HAP-1 (cell line): Measurements from ENCODE around the gene ADAT3.

Source experiments
- DNase-seq, 2 experiments: peaks; one replicate each; pipeline ENCODE4 v3.0.0-alpha.2; 2016 to 2020; ENCODE audit warnings: low spot score in 2 of 2
- H3K27me3 ChIP-seq: fragments of 250-450 bp; sonication (Bioruptor Pico); 2 replicates; pipeline ENCODE4 v1.5.1; 2020; ENCODE audit warnings: low read depth, mild to moderate bottlenecking, moderate library complexity
- H3K36me3 ChIP-seq: fragments of 250-450 bp; sonication (Bioruptor Pico); replicated peaks from 2 replicates; pipeline ENCODE4 v1.5.1; 2020; ENCODE audit warnings: mild to moderate bottlenecking
- H3K4me1 ChIP-seq: fragments of 250-450 bp; sonication (Bioruptor Pico); 2 replicates; pipeline ENCODE4 v1.5.1; 2020; ENCODE audit warnings: mild to moderate bottlenecking
- H3K4me3 ChIP-seq: fragments of 250-450 bp; sonication (Bioruptor Pico); 2 replicates; pipeline ENCODE4 v1.5.1; 2020; ENCODE audit warnings: mild to moderate bottlenecking, moderate library complexity
- H3K9me3 ChIP-seq: fragments of 250-450 bp; sonication (Bioruptor Pico); 2 replicates; pipeline ENCODE4 v1.5.1; 2020; ENCODE audit warnings: mild to moderate bottlenecking, moderate library complexity
- in situ Hi-C: fragments of 300-500 bp; cut with MboI; formaldehyde crosslinking; loops from 3 replicates; pipeline ENCODE4 v1.14.3; 2020; ENCODE audit warnings: low sequenced_read_pairs, inconsistent platforms, mixed read lengths

The ADAT3 gene

GRCh38 chr19:1949304-1950101 is 44.3 kb downstream of the ADAT3 start:
- H3K4me1 ChIP-seq = no peaks in the 10 kb centered on the region
- no peak overlapping the region for H3K4me3 ChIP-seq
- H3K36me3 ChIP-seq = peaks cover 6% of the 10 kb centered on the region
- H3K9me3 ChIP-seq = no peaks in the 10 kb centered on the region
- no peaks in the 10 kb centered on the region for H3K27me3 ChIP-seq
- DNase-seq = no peak
- in situ Hi-C loops = no loop called here

- H3K36me3 ChIP-seq = peaks cover 6% of the 10 kb centered on the region
- H3K27me3 ChIP-seq = no peaks in the 10 kb centered on the region
- H3K4me3 ChIP-seq = no peak overlapping the region
- H3K4me1 ChIP-seq = no peaks in the 10 kb centered on the region
- H3K9me3 ChIP-seq = no peaks in the 10 kb centered on the region
- in situ Hi-C loops = no loop called here
- no peak for DNase-seq
These were observed 45.4 kb downstream of the ADAT3 start for GRCh38 chr19:1950640-1951039.

GRCh38 chr19:1952635-1953034 is 47.4 kb downstream of the ADAT3 start:
- H3K4me1 ChIP-seq = no peaks in the 10 kb centered on the region
- in situ Hi-C loops = no loop called here

DNA sequence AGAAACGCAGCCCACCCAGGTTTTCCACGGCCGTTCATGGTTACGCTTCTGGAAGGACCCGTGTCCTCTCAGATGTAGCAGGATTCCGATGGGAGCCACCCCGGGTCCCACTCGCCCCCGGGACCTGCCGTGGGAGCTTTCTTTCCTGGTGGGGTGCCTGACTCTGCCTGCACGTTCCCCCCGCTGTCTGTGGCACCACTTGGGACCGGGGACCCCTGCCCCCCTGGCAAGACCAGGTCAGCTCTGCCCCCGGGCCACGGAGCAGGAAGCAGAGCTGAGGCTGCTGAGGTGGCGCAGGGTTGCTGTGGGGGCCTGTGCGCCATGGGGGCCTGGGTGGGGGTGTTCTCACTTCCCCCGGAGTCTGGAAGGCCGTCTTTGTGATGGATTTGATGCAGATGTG is 47.8 kb downstream of the ADAT3 start:
- Histone ChIP-seq H3K36me3 (peaks cover 6% of the 10 kb centered on the region), H3K9me3 (no peaks in the 10 kb centered on the region), H3K4me3 (no peak overlapping the region), H3K27me3 (no peaks in the 10 kb centered on the region), H3K4me1 (no peaks in the 10 kb centered on the region)
- in situ Hi-C loops = no loop called here
- DNase-seq = no peak

More at GRCh38 chr19:1952635-1953034, 47.4 kb downstream of the ADAT3 start:
- Histone ChIP-seq H3K36me3 (peaks cover 6% of the 10 kb centered on the region), H3K4me3 (no peak overlapping the region), H3K27me3 (no peaks in the 10 kb centered on the region), H3K9me3 (no peaks in the 10 kb centered on the region)
- DNase-seq = no peak

DNA sequence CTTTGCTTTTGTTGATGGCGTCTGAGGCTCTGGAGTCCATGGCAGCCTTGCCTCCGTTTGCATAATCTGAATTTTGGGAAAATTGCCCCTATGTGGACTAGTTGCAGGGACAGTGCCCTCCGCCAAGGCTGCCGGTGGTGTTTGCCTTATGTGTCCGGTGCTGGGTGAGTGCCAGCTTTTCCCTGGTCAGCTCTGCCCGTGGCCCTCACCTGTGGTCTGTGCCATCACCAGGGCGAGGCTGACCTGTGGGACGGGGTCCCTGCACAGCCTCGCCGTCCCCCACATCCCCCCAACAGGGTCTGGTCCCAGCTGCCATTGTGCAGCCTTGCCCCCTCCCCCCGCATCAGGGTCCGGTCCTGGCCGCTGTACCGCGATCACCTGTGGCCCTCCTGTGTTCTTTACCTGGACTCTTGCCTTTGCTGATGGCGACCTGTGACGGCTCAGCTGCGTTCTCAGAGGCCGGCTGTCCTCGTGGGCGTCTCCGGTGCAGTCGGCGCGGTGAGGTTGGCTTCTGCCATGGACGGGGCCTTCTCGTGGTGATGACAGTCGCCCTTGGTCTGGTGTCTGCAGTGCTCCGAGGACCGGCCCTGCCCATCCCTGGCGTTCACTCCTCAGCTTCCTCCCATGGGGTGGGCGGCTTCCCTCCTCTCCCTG is 48.4 kb downstream of the ADAT3 start:
- Histone ChIP-seq H3K9me3 (no peaks in the 10 kb centered on the region), H3K4me1 (no peaks in the 10 kb centered on the region), H3K27me3 (no peaks in the 10 kb centered on the region), H3K4me3 (no peak overlapping the region), H3K36me3 (peaks cover 6% of the 10 kb centered on the region)
- in situ Hi-C loops = no loop called here
- no peak for DNase-seq

DNA sequence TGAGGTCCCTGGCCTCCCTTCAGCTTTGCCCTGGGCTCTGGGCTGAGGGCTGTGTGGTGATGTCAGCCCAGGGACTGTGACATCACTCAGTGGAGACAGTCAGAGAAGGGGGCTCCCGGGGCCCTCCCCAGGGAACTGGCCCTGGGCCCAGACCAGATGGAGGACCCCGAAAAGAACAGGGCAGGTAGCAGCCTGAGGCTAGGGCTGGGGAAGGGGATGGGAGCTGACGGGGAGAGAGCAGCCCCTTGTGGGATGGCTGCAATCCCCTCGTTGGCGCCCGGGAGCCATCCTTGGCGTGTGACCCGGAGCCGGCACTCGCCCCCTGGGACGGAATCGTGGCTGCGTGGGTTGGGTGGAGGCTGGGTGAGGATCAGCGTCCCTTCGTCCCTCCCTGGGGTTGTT is 49.3 kb downstream of the ADAT3 start:
- Histone ChIP-seq H3K9me3 (no peaks in the 10 kb centered on the region), H3K4me3 (no peak overlapping the region), H3K36me3 (peaks cover 3% of the 10 kb centered on the region), H3K4me1 (no peaks in the 10 kb centered on the region), H3K27me3 (no peaks in the 10 kb centered on the region)
- DNase-seq = no peak
- in situ Hi-C loops = no loop called here

DNA sequence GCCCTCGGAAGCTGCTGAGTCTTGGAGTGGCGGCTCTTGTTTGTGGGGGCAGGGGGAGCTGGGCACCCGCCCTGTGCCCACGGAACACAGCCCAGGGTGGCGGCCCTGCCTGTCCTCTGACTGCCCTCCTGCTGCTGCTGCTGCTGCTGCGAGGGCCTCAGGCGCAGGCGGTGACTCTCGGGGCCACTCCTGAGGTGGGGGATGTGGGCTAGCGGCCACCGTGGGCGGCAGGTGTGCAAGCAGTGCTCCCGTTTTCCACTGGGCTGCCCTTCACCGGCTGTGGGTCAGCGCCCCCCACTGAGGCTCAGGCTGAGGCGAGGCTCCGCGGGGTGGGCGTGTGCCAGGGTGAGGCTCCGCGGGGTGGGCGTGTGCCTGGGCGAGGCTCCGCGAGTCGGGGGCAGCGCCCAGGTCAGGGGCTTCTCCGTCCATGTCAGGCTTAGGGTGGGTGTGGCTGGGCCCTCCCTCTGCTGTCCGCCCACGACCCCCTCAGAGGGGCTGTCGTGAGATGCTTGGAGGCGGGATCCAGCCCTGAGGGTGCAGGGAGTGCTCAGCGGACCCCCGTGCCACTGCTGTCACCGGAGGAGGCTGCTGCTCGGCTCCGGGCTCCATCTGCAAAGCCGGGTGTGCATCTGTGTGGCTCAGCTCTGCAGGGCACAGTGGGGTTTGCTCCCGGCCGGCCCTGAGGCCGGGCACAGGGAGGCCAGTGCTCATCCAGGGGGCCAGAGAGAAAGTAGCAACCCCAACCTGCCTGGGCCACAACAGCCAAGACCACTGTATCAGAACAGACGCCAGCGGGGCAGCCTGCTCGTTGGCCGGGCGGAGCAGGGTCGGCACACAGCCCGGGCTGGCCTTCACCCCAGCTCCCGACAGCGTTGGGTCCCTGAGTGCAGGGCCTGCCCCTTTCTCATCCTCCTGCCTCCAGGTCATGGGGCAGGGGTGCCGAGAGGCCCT is 50.2 kb downstream of the ADAT3 start:
- no peak for DNase-seq
- Histone ChIP-seq H3K27me3 (no peaks in the 10 kb centered on the region), H3K36me3 (no peaks in the 10 kb centered on the region; the same call in 1 of the 2 replicates), H3K9me3 (no peaks in the 10 kb centered on the region), H3K4me3 (no peak overlapping the region), H3K4me1 (no peaks in the 10 kb centered on the region)
- in situ Hi-C loops = no loop called here

GRCh38 chr19:1956122-1956494 is 50.9 kb downstream of the ADAT3 start:
- in situ Hi-C loops = no loop called here
- H3K4me3 ChIP-seq = no peak overlapping the region
- no peaks in the 10 kb centered on the region for H3K4me1 ChIP-seq
- no peaks in the 10 kb centered on the region for H3K9me3 ChIP-seq
- no peaks in the 10 kb centered on the region for H3K27me3 ChIP-seq
- no peaks in the 10 kb centered on the region; the same call in 1 of the 2 replicates for H3K36me3 ChIP-seq
- DNase-seq = no peak

DNA sequence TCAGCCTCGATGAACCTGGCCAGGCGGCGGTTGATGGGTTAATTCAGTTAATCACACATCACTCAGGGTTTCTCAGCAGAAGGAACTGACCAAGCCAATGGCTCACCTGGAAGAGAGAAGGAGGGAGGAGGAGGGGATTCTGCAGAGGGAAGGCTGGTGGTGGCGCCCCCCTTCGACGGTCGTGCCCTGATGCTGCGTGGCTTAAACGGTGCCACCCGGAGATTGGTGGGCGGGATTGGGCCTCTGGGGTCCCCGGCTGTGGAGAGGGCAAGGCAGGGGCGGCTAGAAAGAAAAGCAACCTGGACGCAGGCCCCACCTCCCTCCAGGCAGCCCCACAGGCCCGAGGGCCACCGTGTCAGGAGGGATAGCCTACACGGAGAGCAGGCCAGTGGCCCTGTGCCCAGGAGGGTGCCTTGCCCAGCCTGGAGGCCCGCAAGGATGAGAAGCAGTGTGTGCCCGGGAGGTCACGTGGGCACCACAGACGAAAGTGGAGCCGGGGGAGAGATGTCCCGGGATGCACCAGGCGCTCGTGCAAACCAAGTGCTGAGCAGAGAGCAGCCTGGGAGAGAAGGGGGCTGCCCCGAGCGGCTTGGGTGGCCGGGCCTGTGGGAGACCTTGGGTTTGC is 51.8 kb downstream of the ADAT3 start:
- DNase-seq = no peak
- no peaks in the 10 kb centered on the region; the same call in 1 of the 2 replicates for H3K36me3 ChIP-seq
- no peaks in the 10 kb centered on the region for H3K27me3 ChIP-seq
- no peaks in the 10 kb centered on the region for H3K9me3 ChIP-seq
- in situ Hi-C loops = no loop called here
- no peaks in the 10 kb centered on the region for H3K4me1 ChIP-seq
- H3K4me3 ChIP-seq = no peak overlapping the region

DNA sequence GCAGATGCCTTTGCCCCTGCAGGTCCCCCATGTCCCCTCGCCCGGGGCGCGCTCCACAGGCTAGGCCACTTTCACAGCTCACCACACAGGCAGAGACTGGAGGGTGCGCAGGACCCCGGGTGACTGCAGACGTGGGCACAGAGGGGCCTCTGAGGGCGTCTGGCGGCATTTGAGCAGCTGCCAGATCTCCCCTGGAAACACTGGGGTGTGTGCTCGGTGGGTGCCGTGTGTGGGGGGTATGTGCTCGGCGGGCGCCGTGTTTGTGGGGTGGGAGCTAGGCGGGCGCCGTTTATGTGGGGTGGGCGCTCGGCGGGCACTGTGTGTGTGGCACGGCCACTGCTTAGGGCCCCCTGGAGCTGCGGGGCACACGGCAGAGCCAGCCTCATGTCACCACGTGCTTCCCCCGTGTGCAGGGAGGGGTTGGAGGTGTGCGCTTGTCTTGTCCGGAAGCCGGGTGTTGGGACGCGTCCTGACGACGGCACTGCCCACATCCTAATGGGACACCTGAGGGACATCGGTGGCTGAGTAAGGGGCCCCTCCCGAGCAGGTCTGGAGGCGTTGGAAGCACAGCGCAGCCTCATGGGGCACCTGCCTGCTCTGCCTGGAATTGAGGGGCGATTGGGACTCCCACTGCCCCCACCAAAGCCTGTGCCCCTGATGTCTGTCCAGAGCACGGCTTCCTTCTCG is 52.5 kb downstream of the ADAT3 start:
- Histone ChIP-seq H3K9me3 (no peaks in the 10 kb centered on the region), H3K4me1 (no peaks in the 10 kb centered on the region), H3K27me3 (no peaks in the 10 kb centered on the region), H3K4me3 (no peak overlapping the region), H3K36me3 (peaks cover 2% of the 10 kb centered on the region; the same call in 1 of the 2 replicates)
- in situ Hi-C loops = no loop called here
- DNase-seq = no peak

DNA sequence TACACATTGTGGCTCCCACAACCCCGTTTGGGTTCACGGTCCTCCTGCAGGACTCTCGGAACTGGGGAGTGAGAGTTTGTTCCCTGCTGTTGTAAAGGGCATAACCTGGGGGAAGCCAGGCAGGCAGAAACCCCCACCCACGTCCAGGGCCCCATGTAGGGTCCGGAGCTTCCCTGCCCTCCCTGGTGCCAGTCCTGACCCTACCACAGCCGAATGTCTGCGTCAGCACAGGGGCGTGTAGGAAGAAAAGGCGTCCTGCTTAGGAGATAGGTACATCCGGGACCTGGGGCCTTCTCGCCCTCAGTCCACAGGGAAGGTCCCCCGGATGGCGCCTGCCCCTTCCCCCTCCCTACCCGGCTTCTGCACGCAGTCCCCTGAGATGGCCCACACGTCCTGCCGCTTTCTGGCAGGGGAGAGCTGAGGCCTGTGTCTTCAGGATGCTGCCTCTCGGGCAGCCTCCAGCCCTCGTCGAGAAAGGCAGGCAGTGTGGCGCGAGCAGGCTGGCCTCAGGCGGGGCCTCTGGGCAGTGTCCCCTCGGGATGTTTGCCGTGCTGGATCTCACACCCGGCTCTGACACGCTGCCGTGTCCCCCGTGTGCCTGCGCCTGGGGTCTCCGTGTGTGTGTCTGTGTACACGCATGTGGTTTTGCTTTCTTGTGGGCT is 54.9 kb downstream of the ADAT3 start:
- in situ Hi-C loops = no loop called here
- Histone ChIP-seq H3K9me3 (no peaks in the 10 kb centered on the region), H3K4me1 (no peaks in the 10 kb centered on the region), H3K4me3 (no peak overlapping the region), H3K36me3 (peaks cover 4% of the 10 kb centered on the region; the same call in 1 of the 2 replicates), H3K27me3 (no peaks in the 10 kb centered on the region)
- DNase-seq = no peak

- Histone ChIP-seq H3K36me3 (peaks cover 4% of the 10 kb centered on the region; the same call in 1 of the 2 replicates), H3K4me3 (no peak overlapping the region), H3K4me1 (no peaks in the 10 kb centered on the region), H3K27me3 (no peaks in the 10 kb centered on the region), H3K9me3 (no peaks in the 10 kb centered on the region)
- no peak for DNase-seq
- in situ Hi-C loops = no loop called here
These were observed 56.0 kb downstream of the ADAT3 start for GRCh38 chr19:1961000-1961883.
